ENCODE measurements around the gene VWA5B2. TPM values are rescaled to one million over a fixed set of nuclear protein-coding genes. Genes with fewer than 3 reads are reported as not detected.

Gene VWA5B2
- total RNA-seq, 1 experiment from 2014 or later = 2.7 TPM

- Histone ChIP-seq H3K4me1 (ENCODE audit: insufficient read depth, low read length) (no peaks in the 10 kb centered on the region), H4K91ac (ENCODE audit: insufficient read length, low read depth, low read length) (no peak overlapping the region), H2BK5ac (ENCODE audit: insufficient read length, low read length) (no peak overlapping the region), H2BK12ac (ENCODE audit: insufficient read length, low read depth, low read length) (no peak overlapping the region), H3K14ac (ENCODE audit: insufficient read depth, low read length) (no peak overlapping the region), H4K5ac (ENCODE audit: insufficient read length, low read depth, low read length) (no peak overlapping the region), H2BK20ac (ENCODE audit: low read depth, low read length, poor library complexity, severe bottlenecking) (no peak overlapping the region), H3K9me3 (ENCODE audit: control insufficient read depth, low read depth, low read length) (no peaks in the 10 kb centered on the region), H3K23ac (ENCODE audit: insufficient read length, low read depth, low read length) (no peak overlapping the region), H3K23me2 (ENCODE audit: insufficient read length, low read depth, low read length, poor library complexity, severe bottlenecking) (peaks cover 15% of the 10 kb centered on the region), H4K8ac (replicated peaks; ENCODE audit: insufficient read length, low read depth, low read length) (no peak overlapping the region), H3K27ac (ENCODE audit: insufficient read length, low read depth, low read length) (no peak overlapping the region), H2AFZ (ENCODE audit: low read length) (no peak overlapping the region), H3K4ac (ENCODE audit: low read depth, low read length) (no peak overlapping the region), H4K20me1 (ENCODE audit: control insufficient read depth, insufficient read depth, insufficient read length) (no peaks in the 10 kb centered on the region), H3K4me2 (ENCODE audit: insufficient read depth, insufficient read length, low read length) (peak overlapping the region; percentile 65), H2BK120ac (ENCODE audit: low read depth, low read length, poor library complexity, severe bottlenecking) (no peak overlapping the region), H3K56ac (ENCODE audit: insufficient read length, low read depth, low read length) (no peak overlapping the region), H3K79me2 (ENCODE audit: insufficient read depth, low read length) (no peaks in the 10 kb centered on the region), H2AK5ac (ENCODE audit: insufficient read length, low read length) (no peak overlapping the region), H3K27me3 (ENCODE audit: insufficient read depth, low read length) (peaks cover 37% of the 10 kb centered on the region), H2BK15ac (ENCODE audit: low read depth, low read length) (no peak overlapping the region), H3K18ac (ENCODE audit: insufficient read length, low read depth, low read length) (no peak overlapping the region), H3K79me1 (ENCODE audit: insufficient read depth, low read depth, low read length, poor library complexity, severe bottlenecking) (no peaks in the 10 kb centered on the region), H3T11ph (ENCODE audit: low read length) (no peak overlapping the region), H3K9ac (ENCODE audit: extremely low read depth, insufficient read length, low read length) (no peak overlapping the region)
- no peaks in the 10 kb centered on the region for H3K9me3 Mint-ChIP-seq
- no peaks in the 10 kb centered on the region for H3K36me3 Mint-ChIP-seq (ENCODE audit: insufficient read depth in 1 of 3, low read depth in 3 of 3)
- WGBS (ENCODE audit: extremely low coverage, insufficient read length, low lambda C conversion rate) = no CpG with 5 or more reads among the region's 79 CpGs
- DNase-seq = peak; percentile 57
- H3K4me1 Mint-ChIP-seq = peaks cover 2 to 9% of the 10 kb centered on the region in 2 experiments
- peaks cover 66% of the 10 kb centered on the region for H3K27me3 Mint-ChIP-seq (ENCODE audit: low read depth)
- no peak overlapping the region; a peak in 1 of 7 replicates for H3K27ac Mint-ChIP-seq
- H3K4me3 Mint-ChIP-seq = peak overlapping the region; percentile 62 to 83
- TF ChIP-seq, protein P1, sequence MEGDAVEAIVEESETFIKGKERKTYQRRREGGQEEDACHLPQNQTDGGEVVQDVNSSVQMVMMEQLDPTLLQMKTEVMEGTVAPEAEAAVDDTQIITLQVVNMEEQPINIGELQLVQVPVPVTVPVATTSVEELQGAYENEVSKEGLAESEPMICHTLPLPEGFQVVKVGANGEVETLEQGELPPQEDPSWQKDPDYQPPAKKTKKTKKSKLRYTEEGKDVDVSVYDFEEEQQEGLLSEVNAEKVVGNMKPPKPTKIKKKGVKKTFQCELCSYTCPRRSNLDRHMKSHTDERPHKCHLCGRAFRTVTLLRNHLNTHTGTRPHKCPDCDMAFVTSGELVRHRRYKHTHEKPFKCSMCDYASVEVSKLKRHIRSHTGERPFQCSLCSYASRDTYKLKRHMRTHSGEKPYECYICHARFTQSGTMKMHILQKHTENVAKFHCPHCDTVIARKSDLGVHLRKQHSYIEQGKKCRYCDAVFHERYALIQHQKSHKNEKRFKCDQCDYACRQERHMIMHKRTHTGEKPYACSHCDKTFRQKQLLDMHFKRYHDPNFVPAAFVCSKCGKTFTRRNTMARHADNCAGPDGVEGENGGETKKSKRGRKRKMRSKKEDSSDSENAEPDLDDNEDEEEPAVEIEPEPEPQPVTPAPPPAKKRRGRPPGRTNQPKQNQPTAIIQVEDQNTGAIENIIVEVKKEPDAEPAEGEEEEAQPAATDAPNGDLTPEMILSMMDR (conservative IDR thresholded peaks at IDR 0.05) = no peak
Measured at GRCh38 chr3:184230603-184231528, 1.5 kb downstream of the VWA5B2 start.
